Astrocyte of the cerebellum (primary cell): Measurements from ENCODE around the gene SORCS2.

ENCODE experiments used
- DNase-seq: peaks from one replicate; pipeline ENCODE4 v3.0.0-alpha.2; 2011; ENCODE audit warnings: low read depth
- H3K4me3 ChIP-seq: 2 replicates; pipeline ENCODE4 v1.5.1; 2011; ENCODE audit warnings: mild to moderate bottlenecking, low read depth, low read length, moderate library complexity
- in situ Hi-C: cut with HindIII; loops from 2 replicates; pipeline ENCODE4 v1.10.0; 2017; ENCODE audit warnings: low sequenced_read_pairs
- TF ChIP-seq, protein P1 (sequence below): IDR thresholded peaks from 2 replicates; pipeline ENCODE4 v1.5.1; 2012; ENCODE audit warnings: low read length, low read depth, moderate library complexity, mild to moderate bottlenecking; ENCODE audit errors: missing control alignments

The SORCS2 gene

DNA sequence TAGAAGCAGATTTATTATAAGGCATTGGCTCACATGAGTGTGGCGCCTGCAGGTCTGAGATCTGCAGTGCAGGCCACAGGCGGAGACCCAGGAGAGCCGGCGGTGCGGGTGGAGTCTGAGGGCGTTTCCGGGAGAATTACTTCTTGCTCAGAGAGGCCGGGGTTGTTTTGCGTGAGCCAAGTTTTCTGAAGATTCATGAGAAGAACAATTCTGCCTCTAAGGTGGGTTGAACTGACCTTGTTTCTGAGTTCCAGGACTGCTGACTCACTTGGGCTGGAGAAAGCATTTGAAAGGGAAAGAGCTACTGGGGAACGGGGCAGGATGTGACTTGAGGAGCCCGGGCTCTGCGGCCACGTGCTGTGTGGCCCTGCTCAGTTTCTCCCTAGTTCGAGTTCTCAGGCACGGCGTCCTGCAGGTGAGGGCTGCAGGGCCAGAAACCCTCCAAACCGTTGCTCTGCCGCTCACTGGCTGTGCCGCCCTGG is 36.7 kb upstream of the SORCS2 start:
- TF ChIP-seq, protein P1, sequence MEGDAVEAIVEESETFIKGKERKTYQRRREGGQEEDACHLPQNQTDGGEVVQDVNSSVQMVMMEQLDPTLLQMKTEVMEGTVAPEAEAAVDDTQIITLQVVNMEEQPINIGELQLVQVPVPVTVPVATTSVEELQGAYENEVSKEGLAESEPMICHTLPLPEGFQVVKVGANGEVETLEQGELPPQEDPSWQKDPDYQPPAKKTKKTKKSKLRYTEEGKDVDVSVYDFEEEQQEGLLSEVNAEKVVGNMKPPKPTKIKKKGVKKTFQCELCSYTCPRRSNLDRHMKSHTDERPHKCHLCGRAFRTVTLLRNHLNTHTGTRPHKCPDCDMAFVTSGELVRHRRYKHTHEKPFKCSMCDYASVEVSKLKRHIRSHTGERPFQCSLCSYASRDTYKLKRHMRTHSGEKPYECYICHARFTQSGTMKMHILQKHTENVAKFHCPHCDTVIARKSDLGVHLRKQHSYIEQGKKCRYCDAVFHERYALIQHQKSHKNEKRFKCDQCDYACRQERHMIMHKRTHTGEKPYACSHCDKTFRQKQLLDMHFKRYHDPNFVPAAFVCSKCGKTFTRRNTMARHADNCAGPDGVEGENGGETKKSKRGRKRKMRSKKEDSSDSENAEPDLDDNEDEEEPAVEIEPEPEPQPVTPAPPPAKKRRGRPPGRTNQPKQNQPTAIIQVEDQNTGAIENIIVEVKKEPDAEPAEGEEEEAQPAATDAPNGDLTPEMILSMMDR, result no peak
- H3K4me3 ChIP-seq, result no peak overlapping the region
- in situ Hi-C loops, result no loop called here
- no peak for DNase-seq

DNA sequence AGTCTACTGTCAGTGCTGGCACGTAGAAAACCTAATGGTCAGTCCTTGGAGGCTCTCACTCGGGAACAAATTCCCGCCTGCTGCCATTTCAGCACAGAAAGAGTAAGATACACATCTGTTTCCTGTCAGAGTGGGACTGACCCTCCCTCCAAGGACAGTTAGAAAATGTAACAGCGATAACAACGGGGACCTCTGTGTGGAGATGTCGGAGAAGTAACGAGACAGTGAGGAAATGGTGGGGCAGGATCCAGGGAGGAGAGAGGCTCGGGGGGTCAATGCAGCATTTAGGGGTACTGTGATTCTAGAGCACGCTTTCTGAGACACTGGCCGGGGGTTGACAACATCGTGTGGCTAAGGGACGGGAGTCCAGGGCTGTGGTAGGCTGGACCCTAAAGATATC is 36.0 kb upstream of the SORCS2 start:
- TF ChIP-seq, protein P1, result no peak
- in situ Hi-C loops, result no loop called here
- DNase-seq, result no peak
- no peak overlapping the region for H3K4me3 ChIP-seq

DNA sequence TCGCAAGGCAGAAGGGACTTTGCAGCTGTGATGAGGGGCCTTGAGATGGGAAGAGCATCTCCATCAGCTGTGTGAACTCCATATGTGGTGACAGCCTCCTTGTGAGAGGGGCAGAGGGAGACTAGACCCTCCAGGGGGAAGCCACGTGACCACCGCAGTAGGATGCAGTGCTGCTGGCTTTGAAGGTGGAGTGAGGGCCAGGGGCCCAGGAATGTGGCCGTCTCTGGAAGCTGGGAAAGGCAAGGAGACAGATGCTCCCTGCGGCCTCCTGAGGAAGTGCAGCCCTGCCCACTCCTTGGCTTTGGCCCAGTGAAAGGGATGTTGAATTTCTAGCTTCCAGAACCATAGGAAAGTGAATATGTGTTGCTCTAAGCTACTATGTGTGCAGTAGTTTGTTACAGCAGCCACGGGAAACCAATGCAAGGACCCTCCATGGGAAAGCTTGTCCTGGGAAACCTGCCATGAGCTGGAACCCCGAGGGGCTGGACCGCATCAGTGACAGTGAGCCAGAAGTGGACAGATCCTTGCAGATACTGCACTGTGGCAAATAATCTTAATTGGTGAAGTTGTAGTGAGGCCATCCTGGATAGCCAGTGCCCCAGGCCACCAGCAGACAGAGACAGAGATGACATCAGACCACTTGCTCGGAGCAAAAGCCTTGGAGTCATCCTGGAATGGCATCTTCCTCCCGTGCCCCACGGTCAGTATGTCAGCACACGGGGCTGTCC is 35.4 kb upstream of the SORCS2 start:
- in situ Hi-C loops, result no loop called here
- no peak for DNase-seq
- H3K4me3 ChIP-seq, result no peak overlapping the region
- TF ChIP-seq, protein P1, result peak; percentile 81

DNA sequence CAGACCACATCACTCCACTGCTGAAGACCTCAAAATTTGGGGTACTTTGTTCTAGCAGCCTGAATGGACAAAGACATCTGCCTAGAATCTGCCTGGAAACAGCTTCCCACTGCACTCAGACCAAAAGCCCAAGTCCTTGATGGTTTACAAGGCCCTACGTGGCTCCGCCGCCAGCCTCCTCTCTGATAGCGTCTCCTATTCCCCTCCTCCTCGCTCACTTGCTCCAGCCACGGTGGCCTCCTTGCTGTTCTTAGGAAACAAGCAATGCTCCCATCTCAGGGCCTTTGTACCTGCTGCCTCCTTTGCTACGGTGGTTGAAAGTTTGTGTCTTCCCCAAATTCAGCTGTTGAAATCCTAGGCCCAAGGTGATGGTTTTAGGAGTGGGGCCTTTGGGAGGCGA is 34.7 kb upstream of the SORCS2 start:
- no peak overlapping the region for H3K4me3 ChIP-seq
- DNase-seq, result no peak
- TF ChIP-seq, protein P1, result no peak
- in situ Hi-C loops, result no loop called here

DNA sequence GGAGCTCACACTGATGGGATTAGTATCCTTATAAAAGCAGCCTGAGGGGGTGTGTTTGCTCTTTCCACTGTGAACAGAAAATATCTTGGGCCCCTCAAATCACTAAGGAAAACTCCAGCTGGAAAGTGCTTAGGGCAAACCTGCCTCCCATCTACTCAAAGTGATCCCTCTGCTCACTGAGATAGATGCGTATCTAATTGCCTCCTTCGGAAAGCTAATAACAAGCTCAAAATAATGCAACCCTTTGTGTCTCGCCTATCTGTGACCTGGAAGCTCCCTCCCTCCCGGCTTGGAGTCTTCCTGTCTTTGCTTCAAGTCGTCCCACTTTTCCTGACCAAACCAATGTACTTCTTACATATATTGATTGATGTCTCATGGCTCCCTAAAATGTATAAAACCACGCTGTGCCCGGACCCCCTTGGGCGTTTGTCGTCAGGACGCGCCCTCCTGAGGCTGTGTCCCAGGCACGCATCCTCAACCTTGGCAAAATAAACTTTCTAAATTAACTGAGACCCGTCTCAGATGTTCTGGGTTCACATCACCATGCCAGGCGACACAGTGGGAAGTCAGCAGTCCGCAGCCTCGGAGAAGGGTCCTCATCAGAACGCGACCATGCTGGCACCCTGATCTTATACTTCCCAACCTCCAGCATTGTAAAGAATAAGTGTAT is 34.1 kb upstream of the SORCS2 start:
- TF ChIP-seq, protein P1, result no peak
- in situ Hi-C loops, result no loop called here
- DNase-seq, result no peak
- H3K4me3 ChIP-seq, result no peak overlapping the region

DNA sequence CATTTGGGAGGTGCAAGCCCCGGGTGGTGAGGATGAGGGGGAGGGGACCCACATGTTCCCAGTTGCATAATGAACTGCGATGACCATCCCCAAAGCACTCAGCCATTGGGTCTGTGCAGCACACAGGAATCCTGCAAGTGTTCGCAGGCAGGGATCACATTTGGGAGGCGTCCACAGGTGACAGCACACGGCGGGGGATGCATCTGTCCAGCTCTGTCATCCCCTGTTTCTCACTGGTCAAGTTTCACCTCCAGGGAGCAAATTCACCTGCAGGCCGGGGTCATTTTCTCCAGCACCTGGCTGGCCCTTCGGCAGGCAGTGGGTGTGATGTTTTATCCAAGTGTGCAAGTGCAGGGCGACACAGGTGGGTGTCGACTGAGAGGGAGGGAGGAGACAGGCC is 33.3 kb upstream of the SORCS2 start:
- no peak overlapping the region for H3K4me3 ChIP-seq
- TF ChIP-seq, protein P1, result no peak
- in situ Hi-C loops, result no loop called here
- no peak for DNase-seq
